ENCODE data around the gene ASXL1.

- TF ChIP-seq POLR2A (IDR thresholded peaks at IDR 0.05) (no peak), CTCF (IDR thresholded peaks at IDR 0.05) (no peak)
These were observed 79.4 kb downstream of the ASXL1 start for GRCh38 chr20:32437391-32438074.

Data from ovary (tissue), 3 donors.